MG63 (cell line): ENCODE results near the gene CXCR1. TPM values are rescaled to one million over a fixed set of nuclear protein-coding genes. Genes with fewer than 3 reads are reported as not detected.
A peak's percentile ranks its signal among the peaks of the same experiment; 100 is the strongest.
"Not testable (repeated sequence)": the region's sequence is repeated elsewhere in the genome, so short reads cannot be mapped to it uniquely, and the experiment has no call there.

Experiments
- DNase-seq: peaks from one replicate; pipeline ENCODE4 v3.0.0-alpha.2; 2020
- H3K27me3 ChIP-seq: fragments of 250-450 bp; sonication (Bioruptor Pico); 2 replicates; pipeline ENCODE4 v1.5.1; 2020; ENCODE audit warnings: mild to moderate bottlenecking, moderate library complexity
- H3K36me3 ChIP-seq: fragments of 250-450 bp; sonication (Bioruptor Pico); 2 replicates; pipeline ENCODE4 v1.5.1; 2020; ENCODE audit warnings: mild to moderate bottlenecking, moderate library complexity
- H3K4me3 ChIP-seq: fragments of 250-450 bp; sonication (Bioruptor Pico); 2 replicates; pipeline ENCODE4 v1.5.1; 2020; ENCODE audit warnings: mild to moderate bottlenecking, moderate library complexity
- H3K9me3 ChIP-seq: fragments of 250-450 bp; sonication (Bioruptor Pico); 2 replicates; pipeline ENCODE4 v1.5.1; 2020; ENCODE audit warnings: mild to moderate bottlenecking, moderate library complexity
- total RNA-seq: library from RNA; depleted of rRNA; stranded (reverse); fragments of >200 nt; shearing (Covaris generic); gene quantifications from 2 replicates; pipeline ENCODE4 v1.2.3, GENCODE V29; 2014; ENCODE audit warnings: low replicate concordance; rRNA removed

CXCR1 gene
- total RNA-seq, 1 experiment from 2014 or later, result not detected

DNA sequence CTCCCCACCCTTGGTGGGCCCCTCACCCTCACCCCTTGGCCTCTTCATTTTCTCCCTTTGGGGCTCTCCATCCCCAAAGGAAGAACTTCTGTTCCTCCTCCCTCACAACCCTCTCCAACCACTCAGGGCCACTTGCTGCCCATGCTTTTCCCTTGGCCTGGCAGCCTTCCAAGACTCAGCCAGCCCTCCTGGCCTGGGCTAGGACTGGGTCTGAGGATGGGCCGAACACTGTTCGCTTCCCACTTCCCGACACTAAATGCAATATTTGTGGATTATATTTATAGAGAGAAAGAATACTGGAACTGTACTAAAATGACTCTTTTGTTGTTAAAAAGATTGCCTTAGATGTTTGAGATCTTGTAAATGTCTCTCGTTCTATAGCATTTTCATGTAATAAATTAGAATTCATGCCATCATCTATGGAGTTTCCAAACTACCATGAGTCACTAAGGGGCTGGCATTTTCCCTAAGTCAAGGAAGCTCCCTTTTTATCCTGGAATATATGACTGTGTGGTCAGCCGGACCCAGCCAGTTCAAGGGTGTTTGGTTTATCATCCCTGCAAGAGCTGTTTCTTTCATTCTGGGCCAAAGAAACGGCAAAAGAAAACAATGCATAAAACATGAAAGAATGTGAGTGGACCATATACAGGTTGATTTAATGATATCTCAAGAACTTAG, 37.2 kb downstream of the CXCR1 start:
- Histone ChIP-seq H3K4me3 (no peak overlapping the region), H3K36me3 (no peaks in the 10 kb centered on the region), H3K27me3 (peaks cover 4% of the 10 kb centered on the region; the same call in 1 of the 2 replicates), H3K9me3 (no peaks in the 10 kb centered on the region)
- peak; percentile 76 for DNase-seq

GRCh38 chr2:218128781-218129457, 37.8 kb downstream of the CXCR1 start:
- peaks cover 4% of the 10 kb centered on the region; the same call in 1 of the 2 replicates for H3K27me3 ChIP-seq
- H3K4me3 ChIP-seq, result no peak overlapping the region
- H3K36me3 ChIP-seq, result no peaks in the 10 kb centered on the region
- no peaks in the 10 kb centered on the region for H3K9me3 ChIP-seq
- no peak for DNase-seq

- no peaks in the 10 kb centered on the region for H3K9me3 ChIP-seq
- no peak overlapping the region for H3K4me3 ChIP-seq
- DNase-seq, result no peak
- no peaks in the 10 kb centered on the region for H3K36me3 ChIP-seq
- H3K27me3 ChIP-seq, result no peaks in the 10 kb centered on the region; the same call in 1 of the 2 replicates
These were observed 38.8 kb downstream of the CXCR1 start for GRCh38 chr2:218127929-218128455.

- no peaks in the 10 kb centered on the region; the same call in 1 of the 2 replicates for H3K27me3 ChIP-seq
- DNase-seq, result no peak
- H3K4me3 ChIP-seq, result no peak within 1 kb of the TSS
- H3K9me3 ChIP-seq, result peaks cover 6% of the 10 kb centered on the region
- no peaks in the 10 kb centered on the region for H3K36me3 ChIP-seq
These were observed 41.1 kb downstream of the CXCR1 start, which contains the start of gene CXCR2 for GRCh38 chr2:218125626-218126080. Gene CXCR2, plus strand, starts transcription at chr2:218126028. Its CDS starts 8,774 bp downstream, at chr2:218134802.

GRCh38 chr2:218125095-218125494, 41.7 kb downstream of the CXCR1 start:
- Histone ChIP-seq H3K4me3 (no peak overlapping the region), H3K27me3 (no peaks in the 10 kb centered on the region; the same call in 1 of the 2 replicates), H3K9me3 (peaks cover 6% of the 10 kb centered on the region), H3K36me3 (no peaks in the 10 kb centered on the region)
- no peak for DNase-seq

DNA sequence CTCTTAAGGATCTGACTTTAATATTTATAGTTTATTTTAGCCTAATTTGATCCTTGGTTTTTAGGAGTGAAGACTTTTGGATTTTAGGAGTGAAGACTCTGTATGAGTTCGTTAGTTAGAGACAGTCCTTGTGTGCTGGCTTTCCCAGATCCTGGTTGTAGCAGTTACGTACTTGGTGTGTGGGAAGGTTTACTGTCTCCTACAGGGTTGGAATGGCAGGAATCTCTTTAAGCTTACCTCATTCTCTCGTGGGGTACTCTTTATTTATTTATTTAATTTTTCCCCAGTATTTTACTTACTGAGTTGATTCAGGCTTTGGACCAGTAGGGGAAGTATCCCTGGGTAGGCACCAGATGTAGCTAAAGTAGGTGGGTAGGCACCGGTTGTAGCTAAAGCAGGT, 42.8 kb downstream of the CXCR1 start:
- DNase-seq, result no peak
- H3K36me3 ChIP-seq, result no peaks in the 10 kb centered on the region
- no peaks in the 10 kb centered on the region; the same call in 1 of the 2 replicates for H3K27me3 ChIP-seq
- H3K9me3 ChIP-seq, result peaks cover 6% of the 10 kb centered on the region
- H3K4me3 ChIP-seq, result no peak overlapping the region

DNA sequence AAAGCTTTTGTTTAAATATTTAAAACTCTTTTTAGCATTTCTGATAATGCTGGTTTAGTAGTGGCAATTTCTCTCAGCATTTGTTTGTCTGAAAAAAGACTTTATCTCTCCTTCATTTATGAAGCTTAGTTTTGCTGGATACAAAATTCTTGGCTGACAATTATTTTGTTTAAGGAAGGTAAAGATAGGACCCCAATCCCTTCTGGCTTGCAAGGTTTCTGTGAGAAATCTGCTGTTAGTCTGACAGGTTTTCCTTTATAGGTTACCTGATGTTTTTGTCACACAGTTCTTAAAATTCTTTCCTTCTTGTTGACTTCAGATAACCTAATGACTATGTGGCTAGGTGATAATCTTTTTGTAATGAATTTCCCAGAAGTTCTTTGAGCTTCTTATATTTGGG, 44.5 kb downstream of the CXCR1 start:
- H3K27me3 ChIP-seq, DNase-seq, H3K9me3 ChIP-seq, H3K36me3 ChIP-seq, H3K4me3 ChIP-seq: not testable (repeated sequence)

GRCh38 chr2:218121789-218122188, 45.0 kb downstream of the CXCR1 start:
- H3K9me3 ChIP-seq, H3K36me3 ChIP-seq, H3K27me3 ChIP-seq, DNase-seq, H3K4me3 ChIP-seq: not testable (repeated sequence)

Other genes with a start within 250 kb of the CXCR1 start
- 13.4 and 17.6 TPM in 2 replicates for gene TNS1, start 164.0 kb downstream of the CXCR1 start, total RNA-seq
- gene RUFY4, start 97.7 kb downstream of the CXCR1 start, total RNA-seq, result not detected in 2 replicates
- gene CXCR2, start 40.9 kb downstream of the CXCR1 start, total RNA-seq, result not detected in 2 replicates
- 505 and 549 TPM in 2 replicates for gene ARPC2, start 50.2 kb upstream of the CXCR1 start, total RNA-seq
- gene GPBAR1, start 94.1 kb upstream of the CXCR1 start, total RNA-seq, result not detected in 2 replicates
- gene AAMP, start 103.2 kb upstream of the CXCR1 start, total RNA-seq, result 112 TPM in 2 replicates
- gene PNKD, start 103.6 kb upstream of the CXCR1 start, total RNA-seq, result 21.5 and 40.8 TPM in 2 replicates
- gene TMBIM1, start 125.5 kb upstream of the CXCR1 start, total RNA-seq, result 81.0 and 125 TPM in 2 replicates
- not detected in 2 replicates for gene CATIP, start 189.9 kb upstream of the CXCR1 start, total RNA-seq
- 0.03 TPM in 1 of 2 replicates, not detected in the other for gene SLC11A1, start 215.3 kb upstream of the CXCR1 start, total RNA-seq
- gene CTDSP1, start 232.9 kb upstream of the CXCR1 start, total RNA-seq, result 82.9 and 84.6 TPM in 2 replicates